Raji (cell line): ENCODE data around the gene SLC24A2.

Experiments used
- POLR2A ChIP-seq: IDR thresholded peaks from 2 replicates; pipeline ENCODE4 v1.6.1; 2011; ENCODE audit warnings: low read depth, low read length, control low read depth; ENCODE audit not compliant: insufficient read depth

Gene SLC24A2

DNA sequence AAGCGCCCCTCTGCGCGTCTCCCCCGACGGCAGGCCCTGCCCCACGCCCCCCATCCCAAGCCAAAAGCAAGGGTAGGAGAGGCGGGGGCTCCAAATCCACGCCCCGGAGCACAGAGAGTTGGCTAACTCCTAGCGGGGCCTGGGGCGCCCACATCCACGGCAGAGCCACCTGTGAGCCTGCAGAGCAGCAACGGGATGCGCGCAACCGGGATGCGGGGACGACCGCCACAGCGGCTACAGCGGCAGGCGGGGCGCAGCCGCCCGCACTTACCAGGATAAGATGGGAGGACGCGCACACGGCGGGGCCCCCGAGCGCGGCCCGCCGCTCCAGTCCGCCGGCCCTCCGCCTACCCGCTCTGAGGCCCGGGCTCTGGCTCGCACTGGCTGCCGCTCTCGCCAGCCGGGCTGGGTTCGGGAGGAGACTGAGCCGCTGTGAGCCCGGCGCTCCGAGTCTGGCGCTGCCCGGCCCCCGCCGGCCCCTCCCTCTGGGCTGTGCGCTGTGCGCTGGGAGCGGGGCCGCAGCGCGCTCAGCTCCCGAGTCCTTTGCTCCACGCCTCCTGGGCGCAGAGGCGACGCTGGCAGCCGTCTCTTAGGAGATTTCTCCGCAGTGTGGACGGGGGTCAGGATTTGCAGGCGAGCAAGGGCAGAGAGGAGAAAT is at the start of gene SLC24A2:
Gene SLC24A2, minus strand, starts transcription at position 424 of the 658 bp plus-strand sequence.
- TF ChIP-seq POLR2A: no peak

DNA sequence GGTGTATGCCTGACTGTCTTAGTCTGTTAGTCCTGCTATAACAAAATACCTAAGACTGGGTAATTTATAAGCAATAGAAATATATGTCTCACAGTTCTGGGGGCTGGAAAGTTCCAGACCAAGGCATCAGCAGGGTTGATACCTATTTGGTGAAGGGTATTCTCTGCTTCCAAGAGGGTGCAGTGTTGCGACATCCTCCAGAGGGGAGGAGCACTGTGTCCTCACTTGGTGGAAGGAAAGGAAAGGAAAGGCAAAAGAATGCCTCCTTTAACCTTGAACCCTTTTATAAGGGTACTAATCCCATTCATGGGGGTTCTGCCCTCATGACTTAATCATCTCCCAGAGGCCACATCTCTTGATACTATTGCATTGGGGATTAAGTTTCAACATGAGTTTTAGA is 42.0 kb upstream of the SLC24A2 start:
- no peak for TF ChIP-seq POLR2A

DNA sequence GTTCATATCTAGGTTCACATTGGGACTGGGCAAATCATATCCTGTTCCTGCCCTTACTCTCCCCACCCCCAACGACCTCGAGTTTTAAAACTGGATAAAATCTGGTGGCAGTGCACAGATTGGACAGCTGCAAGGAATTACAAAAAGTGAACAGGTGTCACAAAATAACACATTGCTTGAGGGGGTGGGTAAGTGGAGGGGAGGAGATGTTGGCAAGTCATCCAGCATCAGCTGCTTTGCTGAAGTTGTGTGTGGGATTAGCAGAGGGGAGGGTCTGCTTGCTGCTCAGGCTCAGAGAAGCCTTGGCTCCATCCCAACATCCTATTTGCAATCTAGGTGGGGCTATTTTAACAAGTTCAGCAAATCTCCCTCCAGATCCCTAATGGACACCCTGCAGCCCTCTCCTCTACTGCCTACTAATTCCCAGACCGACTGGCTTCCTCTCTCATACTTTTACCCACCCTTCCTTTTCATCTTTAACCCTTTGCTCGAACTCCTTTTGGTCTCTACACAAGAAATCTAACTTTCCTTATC is 39.8 kb upstream of the SLC24A2 start:
- no peak for TF ChIP-seq POLR2A

DNA sequence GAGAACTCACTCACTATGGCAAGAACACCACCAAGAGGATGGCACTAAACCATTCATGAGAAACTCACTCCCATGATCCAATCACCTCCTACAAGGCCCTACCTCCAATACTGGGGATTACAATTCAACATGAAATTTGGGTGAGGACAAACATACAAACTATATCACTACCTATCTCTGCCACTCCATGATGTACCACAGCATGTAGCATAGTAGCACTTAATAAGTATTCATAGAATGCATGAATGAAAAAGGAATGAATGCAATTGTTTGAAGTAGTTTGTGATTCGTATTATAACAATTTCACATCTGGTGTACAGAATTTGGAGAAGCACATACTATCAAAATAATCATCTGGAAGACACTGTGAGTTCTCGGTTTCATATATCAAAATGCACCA is 27.9 kb upstream of the SLC24A2 start:
- no peak for TF ChIP-seq POLR2A

DNA sequence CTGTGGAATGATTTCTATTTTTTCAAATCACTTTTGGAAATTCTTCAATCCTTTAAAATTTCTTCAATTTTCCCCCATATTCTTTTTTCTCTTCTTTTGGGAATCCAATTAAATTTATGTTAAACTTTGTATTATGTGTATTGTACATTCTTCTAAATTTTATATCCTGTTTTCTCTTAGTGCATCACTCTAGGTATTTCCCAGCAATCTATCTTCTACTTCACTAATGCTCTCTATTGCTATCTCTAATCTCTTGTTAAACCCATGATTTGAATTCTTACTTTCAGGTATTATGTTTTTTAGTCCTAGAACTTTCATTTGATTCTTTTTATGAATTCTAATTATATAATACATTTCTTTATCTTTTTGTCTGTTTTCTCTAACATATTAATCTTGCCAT is 23.4 kb upstream of the SLC24A2 start:
- no peak for TF ChIP-seq POLR2A

DNA sequence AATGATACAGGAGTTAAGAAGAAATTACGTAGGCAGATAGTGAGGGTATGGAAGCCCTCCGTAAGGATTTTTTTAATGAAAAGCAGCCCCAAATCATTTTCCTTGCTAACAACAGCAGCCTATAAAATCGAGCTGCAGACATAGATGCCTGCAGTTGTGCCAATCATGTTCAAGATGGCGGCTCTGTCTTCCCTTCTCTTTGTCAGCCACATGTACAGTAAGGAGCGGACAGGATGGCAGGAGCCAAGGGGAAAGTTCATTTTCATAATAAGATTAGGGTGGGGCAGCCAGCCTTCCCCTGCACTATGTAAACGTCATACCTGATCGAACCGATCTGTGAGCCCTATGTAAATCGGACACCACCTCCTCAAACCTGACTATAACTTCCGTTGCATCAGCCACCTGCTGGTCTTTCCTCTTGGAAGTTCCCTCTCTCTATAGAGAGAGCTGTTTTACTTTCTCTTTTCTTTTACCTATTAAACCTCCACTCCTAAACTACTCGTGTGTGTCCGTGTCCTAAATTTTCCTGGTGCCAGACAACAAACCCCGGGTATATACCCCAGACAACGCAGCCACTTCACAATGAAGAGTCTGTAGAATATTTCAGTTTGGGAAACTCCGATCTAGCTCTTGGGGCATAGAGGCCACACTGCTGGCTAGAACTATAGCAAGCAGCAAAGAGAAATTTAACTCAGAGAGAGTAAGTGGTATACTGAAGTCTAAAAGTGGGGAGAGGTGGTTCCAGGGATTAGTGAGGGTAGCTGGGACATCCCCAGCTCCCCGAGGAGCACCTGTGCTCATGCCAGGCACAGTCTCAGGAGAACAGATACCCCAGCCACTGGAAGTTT is 20.8 kb upstream of the SLC24A2 start:
- no peak for TF ChIP-seq POLR2A

DNA sequence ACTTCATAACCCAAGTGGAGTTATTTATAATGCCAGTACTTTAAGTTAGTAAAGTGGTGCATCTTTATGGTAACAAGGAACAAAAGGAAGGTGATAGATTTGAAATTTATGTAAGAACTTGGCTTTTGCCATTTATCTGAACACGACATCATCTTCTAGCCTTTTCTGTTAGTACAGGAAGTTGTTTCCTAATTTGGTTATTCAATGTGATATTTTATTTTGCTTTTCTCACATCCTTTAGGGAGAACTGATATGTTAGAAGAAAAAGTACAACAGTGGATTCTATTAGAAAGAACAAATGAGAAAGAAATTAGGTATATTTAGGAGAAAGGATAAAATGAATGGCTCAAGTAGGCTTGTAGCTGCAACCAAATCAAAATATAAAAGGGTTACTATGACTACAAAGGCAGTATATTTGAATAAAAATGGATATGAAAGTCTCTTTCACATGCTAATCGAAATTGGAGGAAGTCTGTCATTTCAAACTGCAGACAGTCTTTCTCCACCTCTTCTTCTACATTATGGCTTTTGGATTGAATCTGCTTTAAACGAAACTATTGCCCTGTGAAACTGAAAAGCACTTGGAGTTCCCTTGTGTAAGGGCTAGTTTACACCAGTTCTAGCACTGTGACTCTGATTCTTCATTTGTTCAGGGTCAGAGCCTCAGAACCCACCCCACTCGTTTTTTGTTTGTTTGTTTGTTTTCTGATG is 18.5 kb upstream of the SLC24A2 start:
- no peak for TF ChIP-seq POLR2A

DNA sequence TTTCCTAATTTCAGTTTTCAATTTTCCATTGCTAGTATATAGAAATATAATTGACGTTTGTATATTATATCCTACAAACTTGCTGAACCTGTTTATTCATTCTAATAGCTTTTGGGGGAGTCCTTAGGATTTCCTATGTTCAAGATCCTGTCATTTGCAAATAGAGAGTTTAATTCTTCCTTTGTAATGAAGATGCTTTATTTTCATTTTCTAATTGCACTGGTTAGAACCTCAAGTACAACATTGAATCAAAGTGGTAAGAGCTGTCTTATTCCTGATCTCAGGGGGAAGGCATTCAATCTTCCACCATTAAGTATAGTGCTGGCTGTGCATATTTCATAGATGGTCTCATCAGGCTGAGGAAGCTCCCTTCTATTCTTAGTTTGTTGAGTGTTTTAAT is 15.6 kb upstream of the SLC24A2 start:
- TF ChIP-seq POLR2A: no peak

DNA sequence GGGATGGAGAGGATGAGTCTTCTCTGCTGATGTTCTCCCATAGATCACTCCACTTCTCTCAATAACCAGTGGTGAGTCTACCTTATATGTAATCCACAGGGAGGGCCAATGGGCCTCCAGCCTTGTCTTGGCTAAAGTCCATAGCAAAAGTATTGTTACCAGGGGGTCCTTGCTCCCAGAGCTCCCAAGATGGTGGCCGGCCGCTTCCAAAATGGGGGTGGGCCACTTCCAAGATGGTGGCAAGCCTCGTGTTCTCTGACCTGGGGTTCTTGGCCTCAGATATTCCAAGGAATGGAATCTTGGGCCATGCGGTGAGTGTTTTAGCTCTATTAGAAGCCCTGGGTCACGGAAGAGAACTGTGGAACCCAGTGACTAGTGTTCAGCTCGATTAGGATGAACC is 12.0 kb upstream of the SLC24A2 start:
- no peak for TF ChIP-seq POLR2A

DNA sequence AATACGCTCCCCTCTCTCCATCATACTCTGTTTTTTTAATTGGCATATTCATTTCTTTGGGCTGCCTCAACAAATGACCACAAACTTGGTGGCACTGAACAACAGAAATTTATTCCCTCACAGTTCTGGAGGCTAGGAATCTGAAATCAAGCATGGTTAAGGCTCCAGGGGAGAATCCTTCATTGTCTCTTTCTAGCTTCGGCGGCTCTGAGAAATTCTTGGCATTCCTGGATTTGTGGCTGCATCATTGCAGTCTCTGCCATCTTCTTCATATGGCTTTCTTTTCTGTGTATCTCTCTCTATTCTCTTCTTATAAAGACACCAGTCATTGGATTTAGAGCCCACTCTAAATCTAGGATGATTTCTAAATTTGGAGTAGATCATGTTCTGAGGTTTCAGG is 10.9 kb upstream of the SLC24A2 start:
- TF ChIP-seq POLR2A: no peak

DNA sequence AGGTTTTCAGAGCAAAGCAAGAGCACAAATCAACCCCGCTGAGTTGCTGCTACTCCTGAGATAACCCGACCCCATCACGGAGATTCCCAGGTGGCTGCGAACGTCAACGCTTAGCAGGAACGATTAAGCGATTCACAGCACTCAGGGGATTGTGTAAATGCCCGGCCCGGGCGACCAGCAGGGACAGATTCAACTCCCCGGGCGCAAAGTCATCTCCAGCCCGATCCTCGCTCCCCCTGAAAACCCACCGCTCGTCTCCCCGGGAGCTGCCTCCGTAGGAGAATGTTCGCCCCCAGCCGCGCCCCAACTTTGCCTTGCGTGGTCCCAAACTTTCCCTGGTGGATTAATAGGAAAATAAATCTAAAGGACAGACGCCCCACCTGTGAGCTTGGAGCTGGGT is 685 bp downstream of the SLC24A2 start:
- TF ChIP-seq POLR2A: no peak

DNA sequence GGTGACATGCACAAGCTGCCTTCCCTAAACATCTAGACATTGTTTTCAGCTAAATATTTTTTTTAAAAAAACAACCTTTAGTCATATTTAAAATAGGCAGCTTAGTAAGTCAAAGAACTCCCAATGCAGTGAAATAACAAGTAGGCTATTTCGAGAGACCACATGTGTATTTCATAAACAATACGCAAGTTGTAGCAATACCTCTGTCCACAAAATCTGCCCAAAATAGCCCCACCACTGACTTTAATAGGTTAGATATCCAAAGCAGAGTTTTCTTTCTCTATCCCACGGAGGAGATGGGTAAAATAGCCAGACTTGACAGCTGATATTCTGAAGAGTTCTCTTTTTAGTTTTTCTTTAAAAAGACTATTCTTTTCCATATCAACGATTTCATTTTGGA is 1.2 kb downstream of the SLC24A2 start:
- no peak for TF ChIP-seq POLR2A

DNA sequence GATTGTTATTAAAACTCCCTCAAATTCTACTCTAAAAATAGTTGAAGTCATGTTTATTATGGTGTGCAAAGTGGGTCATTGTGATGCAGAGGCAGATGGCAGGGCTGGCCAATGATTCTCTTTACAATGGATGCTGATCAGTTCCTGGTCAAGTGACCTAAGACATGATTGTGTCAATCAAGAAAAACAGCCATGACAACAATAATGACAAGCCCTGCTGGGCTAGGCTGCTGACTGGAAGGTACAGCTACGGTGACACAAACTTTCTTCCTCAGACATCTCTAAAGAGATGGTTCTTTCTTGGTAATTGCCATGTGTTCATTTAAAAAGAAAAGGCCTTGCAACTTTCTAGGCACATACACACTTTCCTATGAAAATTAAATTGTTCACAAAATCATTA is 3.6 kb downstream of the SLC24A2 start:
- TF ChIP-seq POLR2A: no peak

DNA sequence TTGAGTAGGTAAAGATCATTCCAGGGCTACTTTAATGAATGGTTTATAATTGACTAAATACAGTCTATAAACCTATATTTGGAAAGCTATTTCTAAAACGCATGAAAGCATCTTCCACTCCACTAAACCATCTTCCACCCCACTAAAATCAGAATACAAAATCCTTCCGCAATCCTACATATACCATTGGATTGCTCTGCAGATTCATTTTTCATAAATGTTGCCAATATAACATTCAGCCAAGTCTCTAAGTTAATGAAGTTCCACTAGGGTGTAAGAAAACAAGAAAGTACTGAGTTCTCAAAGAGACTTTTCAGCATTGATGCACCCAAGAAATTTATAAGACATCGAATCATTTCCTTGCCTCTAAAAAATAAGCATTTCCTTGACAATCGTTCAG is 4.7 kb downstream of the SLC24A2 start:
- no peak for TF ChIP-seq POLR2A

DNA sequence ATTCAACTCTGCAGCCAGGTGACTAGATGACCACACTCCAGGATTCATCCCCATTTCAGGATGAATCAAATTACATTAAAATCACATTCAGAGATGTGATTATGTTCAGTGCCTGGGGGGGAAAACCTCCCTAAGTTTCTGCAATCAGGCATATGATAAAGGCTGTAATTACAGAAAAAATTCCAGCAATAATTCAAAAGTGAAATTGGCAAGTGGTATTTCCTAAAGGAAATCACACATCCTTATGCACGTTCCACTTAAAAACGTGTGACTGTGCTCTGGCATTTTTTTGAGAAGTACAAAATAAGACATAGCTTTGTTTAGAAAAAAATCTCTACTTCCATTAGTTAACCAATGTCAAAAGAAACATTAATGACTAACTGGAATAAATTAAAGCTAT is 5.3 kb downstream of the SLC24A2 start:
- TF ChIP-seq POLR2A: no peak

DNA sequence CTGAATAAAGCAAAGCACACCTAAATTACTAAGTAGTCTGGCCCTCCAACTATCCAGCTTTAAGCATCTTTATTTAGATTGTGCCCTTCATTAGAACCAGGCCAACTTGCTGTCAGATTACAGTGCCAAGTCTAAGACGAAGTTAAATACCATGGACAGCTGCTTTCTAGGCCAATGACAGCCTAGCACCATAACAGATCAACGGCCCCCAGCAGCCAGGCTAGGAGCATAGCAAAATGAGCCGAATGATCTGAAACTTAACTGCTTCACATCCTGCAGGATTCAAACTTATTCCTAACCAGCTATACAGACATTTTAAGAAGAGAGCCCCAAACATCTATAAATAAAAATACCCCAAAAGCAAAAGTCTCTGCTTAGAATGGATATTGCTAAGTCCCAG is 6.8 kb downstream of the SLC24A2 start:
- no peak for TF ChIP-seq POLR2A
